ENCODE measurements around the gene CD163.

The CD163 gene

DNA sequence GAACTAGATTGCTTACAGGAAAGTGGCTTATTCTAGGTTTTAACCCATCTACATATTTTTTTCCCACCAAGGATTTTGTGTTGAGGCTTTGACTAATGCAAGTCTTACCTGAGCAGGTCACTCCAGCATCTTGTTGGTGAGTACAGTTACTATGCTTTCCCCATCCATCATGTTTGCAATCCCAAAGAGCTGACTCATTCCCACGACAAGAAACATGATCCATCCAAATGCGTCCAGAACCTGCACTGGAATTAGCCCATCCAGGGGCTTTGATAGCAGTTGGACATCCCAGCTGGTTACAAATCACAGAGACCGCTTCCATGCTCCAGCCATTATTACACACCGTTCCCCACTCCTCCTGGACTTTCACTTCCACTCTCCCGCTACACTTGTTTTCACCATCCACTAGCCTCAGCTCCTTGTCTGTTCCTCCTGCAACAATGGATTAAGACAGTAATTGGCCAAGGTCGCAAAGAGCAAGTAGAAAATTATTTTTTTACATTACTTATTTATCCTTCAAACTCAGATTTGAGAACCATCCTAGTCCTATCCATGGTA, 2.5 kb downstream of the CD163 start:
- no peaks in the 10 kb centered on the region for H3K79me2 ChIP-seq (ENCODE audit: insufficient read depth, low read length)
- no peak overlapping the region for H2AFZ ChIP-seq (ENCODE audit: low read depth, low read length, severe bottlenecking)
- no peak for TF ChIP-seq EZH2phosphoT487 (conservative IDR thresholded peaks at IDR 0.05; ENCODE audit: low read length)
- TF ChIP-seq, protein P1, sequence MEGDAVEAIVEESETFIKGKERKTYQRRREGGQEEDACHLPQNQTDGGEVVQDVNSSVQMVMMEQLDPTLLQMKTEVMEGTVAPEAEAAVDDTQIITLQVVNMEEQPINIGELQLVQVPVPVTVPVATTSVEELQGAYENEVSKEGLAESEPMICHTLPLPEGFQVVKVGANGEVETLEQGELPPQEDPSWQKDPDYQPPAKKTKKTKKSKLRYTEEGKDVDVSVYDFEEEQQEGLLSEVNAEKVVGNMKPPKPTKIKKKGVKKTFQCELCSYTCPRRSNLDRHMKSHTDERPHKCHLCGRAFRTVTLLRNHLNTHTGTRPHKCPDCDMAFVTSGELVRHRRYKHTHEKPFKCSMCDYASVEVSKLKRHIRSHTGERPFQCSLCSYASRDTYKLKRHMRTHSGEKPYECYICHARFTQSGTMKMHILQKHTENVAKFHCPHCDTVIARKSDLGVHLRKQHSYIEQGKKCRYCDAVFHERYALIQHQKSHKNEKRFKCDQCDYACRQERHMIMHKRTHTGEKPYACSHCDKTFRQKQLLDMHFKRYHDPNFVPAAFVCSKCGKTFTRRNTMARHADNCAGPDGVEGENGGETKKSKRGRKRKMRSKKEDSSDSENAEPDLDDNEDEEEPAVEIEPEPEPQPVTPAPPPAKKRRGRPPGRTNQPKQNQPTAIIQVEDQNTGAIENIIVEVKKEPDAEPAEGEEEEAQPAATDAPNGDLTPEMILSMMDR (IDR thresholded peaks at IDR 0.05; ENCODE audit: insufficient read depth, low read length, poor library complexity, severe bottlenecking), result no peak
- no peaks in the 10 kb centered on the region for H3F3A ChIP-seq (ENCODE audit: insufficient read depth)
- H3K9ac ChIP-seq (ENCODE audit: low read length), result no peak overlapping the region
- no peaks in the 10 kb centered on the region for H4K20me1 ChIP-seq (ENCODE audit: low read depth, low read length)
- H3K27me3 ChIP-seq (ENCODE audit: low read length), result no peaks in the 10 kb centered on the region
- no peaks in the 10 kb centered on the region for H3K9me2 ChIP-seq (replicated peaks; ENCODE audit: insufficient read depth, low read length)
- H3K27ac ChIP-seq (ENCODE audit: low read depth, low read length), result no peak overlapping the region
- H3K9me3 ChIP-seq (ENCODE audit: insufficient read depth, low read length), result no peaks in the 10 kb centered on the region
- H3K36me3 ChIP-seq (ENCODE audit: low read length), result no peaks in the 10 kb centered on the region
- H3K4me3 ChIP-seq (ENCODE audit: insufficient read depth, low read length, poor library complexity, severe bottlenecking), result no peak overlapping the region
- H3K4me2 ChIP-seq (ENCODE audit: low read depth, low read length, poor library complexity, severe bottlenecking), result no peak overlapping the region

DNA sequence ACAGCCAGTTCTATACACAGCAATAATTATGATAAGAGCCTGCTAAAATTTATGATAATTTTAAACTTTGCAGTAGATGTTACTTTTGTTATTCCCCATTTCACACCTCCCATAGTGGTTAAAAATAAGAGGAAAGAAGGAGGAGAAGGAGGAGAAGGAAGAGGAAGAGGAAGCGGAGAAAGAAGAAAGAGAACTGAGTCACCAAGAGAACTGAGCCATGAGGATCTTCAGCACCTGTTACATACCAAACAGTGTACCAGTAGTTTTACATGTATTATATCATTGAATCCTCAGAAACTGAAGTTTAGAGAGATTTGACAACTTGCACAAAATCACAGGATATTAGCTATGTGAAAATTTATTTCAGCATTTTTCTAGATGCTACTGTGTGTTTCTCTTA, 3.9 kb downstream of the CD163 start:
- Histone ChIP-seq H3K36me3 (ENCODE audit: low read length) (no peaks in the 10 kb centered on the region), H3F3A (ENCODE audit: insufficient read depth) (no peaks in the 10 kb centered on the region), H3K4me3 (ENCODE audit: insufficient read depth, low read length, poor library complexity, severe bottlenecking) (no peak overlapping the region), H3K27ac (ENCODE audit: low read depth, low read length) (no peak overlapping the region), H3K9me2 (replicated peaks; ENCODE audit: insufficient read depth, low read length) (no peaks in the 10 kb centered on the region), H3K9me3 (ENCODE audit: insufficient read depth, low read length) (no peaks in the 10 kb centered on the region), H2AFZ (ENCODE audit: low read depth, low read length, severe bottlenecking) (no peak overlapping the region), H3K4me2 (ENCODE audit: low read depth, low read length, poor library complexity, severe bottlenecking) (no peak overlapping the region), H3K79me2 (ENCODE audit: insufficient read depth, low read length) (no peaks in the 10 kb centered on the region), H3K9ac (ENCODE audit: low read length) (no peak overlapping the region), H3K27me3 (ENCODE audit: low read length) (no peaks in the 10 kb centered on the region), H4K20me1 (ENCODE audit: low read depth, low read length) (no peaks in the 10 kb centered on the region)
- no peak for TF ChIP-seq EZH2phosphoT487 (conservative IDR thresholded peaks at IDR 0.05; ENCODE audit: low read length)
- TF ChIP-seq, protein P1 (IDR thresholded peaks at IDR 0.05; ENCODE audit: insufficient read depth, low read length, poor library complexity, severe bottlenecking), result no peak

DNA sequence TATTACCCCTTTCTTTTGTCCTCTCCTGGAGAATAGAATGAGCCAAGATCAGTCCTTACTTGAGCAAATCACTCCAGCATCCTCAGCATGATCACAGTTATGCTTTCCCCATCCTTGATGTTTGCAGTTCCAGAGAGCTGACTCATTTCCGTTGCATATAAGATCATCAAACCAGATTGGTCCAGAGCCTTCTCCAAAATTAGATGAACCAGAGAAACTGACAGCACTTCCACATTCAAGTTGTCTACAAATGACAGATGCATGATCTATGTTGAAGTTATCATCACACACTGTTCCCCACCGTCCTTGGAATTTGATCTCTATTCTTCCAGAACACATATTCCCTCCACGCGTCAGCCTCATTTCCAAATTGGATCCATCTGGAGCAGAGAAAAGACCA, 4.8 kb downstream of the CD163 start:
- no peak overlapping the region for H3K4me3 ChIP-seq (ENCODE audit: insufficient read depth, low read length, poor library complexity, severe bottlenecking)
- H3K4me2 ChIP-seq (ENCODE audit: low read depth, low read length, poor library complexity, severe bottlenecking), result no peak overlapping the region
- H2AFZ ChIP-seq (ENCODE audit: low read depth, low read length, severe bottlenecking), result no peak overlapping the region
- H3K27ac ChIP-seq (ENCODE audit: low read depth, low read length), result no peak overlapping the region
- H3K36me3 ChIP-seq (ENCODE audit: low read length), result no peaks in the 10 kb centered on the region
- no peaks in the 10 kb centered on the region for H3K9me3 ChIP-seq (ENCODE audit: insufficient read depth, low read length)
- TF ChIP-seq, protein P1 (IDR thresholded peaks at IDR 0.05; ENCODE audit: insufficient read depth, low read length, poor library complexity, severe bottlenecking), result no peak
- TF ChIP-seq EZH2phosphoT487 (conservative IDR thresholded peaks at IDR 0.05; ENCODE audit: low read length), result no peak
- H3K79me2 ChIP-seq (ENCODE audit: insufficient read depth, low read length), result no peaks in the 10 kb centered on the region
- no peaks in the 10 kb centered on the region for H4K20me1 ChIP-seq (ENCODE audit: low read depth, low read length)
- H3K9me2 ChIP-seq (replicated peaks; ENCODE audit: insufficient read depth, low read length), result no peaks in the 10 kb centered on the region
- H3F3A ChIP-seq (ENCODE audit: insufficient read depth), result no peaks in the 10 kb centered on the region
- H3K9ac ChIP-seq (ENCODE audit: low read length), result no peak overlapping the region
- H3K27me3 ChIP-seq (ENCODE audit: low read length), result no peaks in the 10 kb centered on the region
